SIG-M5 (cell line): ENCODE data around the gene RNF214.
"Not testable (repeated sequence)": the region's sequence is repeated elsewhere in the genome, so short reads cannot be mapped to it uniquely, and the experiment has no call there.

Experiments used
- DNase-seq: peaks from one replicate; lab custom pipeline; 2025; lab: John Stamatoyannopoulos, UW

The RNF214 gene

GRCh38 chr11:117230999-117231841 lies 1.3 kb upstream of the RNF214 start:
- no peak for DNase-seq

GRCh38 chr11:117231842-117232091 lies 704 bp upstream of the RNF214 start, which contains the start of gene PCSK7:
Gene PCSK7, minus strand, starts transcription at chr11:117232073. Its CDS starts 2,229 bp downstream, at chr11:117229844.
- DNase-seq = no peak

- no peak for DNase-seq
These were observed 489 bp downstream of the RNF214 start for GRCh38 chr11:117232911-117233409.

- no peak for DNase-seq
These were observed 5.8 kb downstream of the RNF214 start for GRCh38 chr11:117238221-117238620.

- DNase-seq = no peak
These were observed 6.8 kb downstream of the RNF214 start for GRCh38 chr11:117239295-117239694.

- DNase-seq = no peak
These were observed 15.9 kb downstream of the RNF214 start for GRCh38 chr11:117248341-117248740.

- DNase-seq = no peak
These were observed 17.1 kb downstream of the RNF214 start for GRCh38 chr11:117249571-117249970.

- no peak for DNase-seq
These were observed 19.0 kb downstream of the RNF214 start for GRCh38 chr11:117251506-117251905.

- DNase-seq = no peak
These were observed 23.5 kb downstream of the RNF214 start for GRCh38 chr11:117255966-117256365.

GRCh38 chr11:117256573-117256972 lies 24.1 kb downstream of the RNF214 start:
- no peak for DNase-seq

GRCh38 chr11:117258576-117258975 lies 26.1 kb downstream of the RNF214 start:
- no peak for DNase-seq

GRCh38 chr11:117259417-117259816 lies 26.9 kb downstream of the RNF214 start:
- DNase-seq = no peak

- DNase-seq = not testable (repeated sequence)
These were observed 32.3 kb downstream of the RNF214 start for GRCh38 chr11:117264624-117265323.

- DNase-seq = no peak
These were observed 33.3 kb downstream of the RNF214 start for GRCh38 chr11:117265745-117266144.

GRCh38 chr11:117269856-117270255 lies 37.4 kb downstream of the RNF214 start:
- DNase-seq = no peak

GRCh38 chr11:117271208-117271607 lies 38.7 kb downstream of the RNF214 start:
- no peak for DNase-seq

GRCh38 chr11:117272175-117272574 lies 39.7 kb downstream of the RNF214 start:
- DNase-seq = peak; percentile 24

- peak; percentile 3 for DNase-seq
These were observed 41.2 kb downstream of the RNF214 start for GRCh38 chr11:117273550-117274289.

GRCh38 chr11:117278347-117278746 lies 45.9 kb downstream of the RNF214 start:
- DNase-seq = no peak

GRCh38 chr11:117279711-117280376 lies 47.4 kb downstream of the RNF214 start:
- DNase-seq = no peak

- no peak for DNase-seq
These were observed 48.7 kb downstream of the RNF214 start for GRCh38 chr11:117281159-117281558.

- DNase-seq = no peak
These were observed 49.4 kb downstream of the RNF214 start for GRCh38 chr11:117281869-117282268.
